DND-41 (cell line): ENCODE measurements around the gene FLRT3.

Source experiments
- CTCF ChIP-seq: IDR thresholded peaks from 2 replicates; pipeline ENCODE4 v1.5.1; 2012; ENCODE audit warnings: borderline replicate concordance, low read length, moderate library complexity, mild to moderate bottlenecking; ENCODE audit not compliant: poor library complexity, severe bottlenecking; ENCODE audit errors: extremely low read depth
- EZH2 ChIP-seq: IDR thresholded peaks from 3 replicates; pipeline ENCODE4 v1.6.1; 2012; ENCODE audit warnings: borderline replicate concordance, low read depth, mild to moderate bottlenecking, moderate library complexity, low read length, inconsistent platforms; ENCODE audit not compliant: severe bottlenecking

GRCh38 chr20:14307956-14308355 is 29.5 kb downstream of the FLRT3 start:
- TF ChIP-seq CTCF (no peak), EZH2 (no peak)
